ENCODE measurements around the gene LTO1. TPM values are rescaled to one million over a fixed set of nuclear protein-coding genes. Genes with fewer than 3 reads are reported as not detected.

LTO1 gene
- total RNA-seq, 1 experiment from 2014 or later = 12.9 TPM

Other genes starting within 250 kb of the LTO1 start
- not detected in 2 replicates for gene LINC01488, start 193.7 kb downstream of the LTO1 start, total RNA-seq (2014; rRNA removed; shearing (Covaris generic))
- gene CCND1, start 34.2 kb downstream of the LTO1 start, total RNA-seq (2014; rRNA removed; shearing (Covaris generic)) = 52.4 and 63.6 TPM in 2 replicates
- gene FGF19, start 28.7 kb upstream of the LTO1 start, total RNA-seq (2014; rRNA removed; shearing (Covaris generic)) = 0.12 and 0.17 TPM in 2 replicates
- not detected in 2 replicates for gene FGF4, start 100.0 kb upstream of the LTO1 start, total RNA-seq (2014; rRNA removed; shearing (Covaris generic))
- not detected in 2 replicates for gene FGF3, start 144.1 kb upstream of the LTO1 start, total RNA-seq (2014; rRNA removed; shearing (Covaris generic))